ENCODE measurements around the gene TMEM253. TPM values are rescaled to one million over a fixed set of nuclear protein-coding genes. Genes with fewer than 3 reads are reported as not detected.

TMEM253 gene
- total RNA-seq, 1 donor from 2014 or later = 1.1 TPM

DNA sequence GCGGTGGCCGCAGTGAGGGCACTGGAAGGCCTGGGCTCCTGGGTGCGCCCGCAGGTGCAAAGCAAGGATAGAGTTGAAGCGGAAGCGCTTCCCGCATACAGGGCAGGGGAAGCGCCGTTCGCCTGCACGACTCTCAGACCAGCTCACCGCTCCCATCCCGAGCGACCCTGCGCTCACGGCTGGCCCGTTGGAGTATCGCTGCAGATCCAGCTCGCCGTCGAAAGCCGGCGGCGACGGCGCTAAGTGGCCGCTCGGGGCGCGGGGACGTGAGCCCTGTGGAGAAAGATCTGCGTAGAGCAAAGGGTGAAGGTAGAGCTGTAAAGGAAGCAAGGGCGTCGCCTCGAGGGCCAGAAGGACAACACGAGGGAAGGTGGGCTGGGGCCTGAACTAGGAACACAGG is 7.8 kb upstream of the TMEM253 start:
- no peak overlapping the region for H3K4me3 Mint-ChIP-seq (ENCODE audit: low read depth)

DNA sequence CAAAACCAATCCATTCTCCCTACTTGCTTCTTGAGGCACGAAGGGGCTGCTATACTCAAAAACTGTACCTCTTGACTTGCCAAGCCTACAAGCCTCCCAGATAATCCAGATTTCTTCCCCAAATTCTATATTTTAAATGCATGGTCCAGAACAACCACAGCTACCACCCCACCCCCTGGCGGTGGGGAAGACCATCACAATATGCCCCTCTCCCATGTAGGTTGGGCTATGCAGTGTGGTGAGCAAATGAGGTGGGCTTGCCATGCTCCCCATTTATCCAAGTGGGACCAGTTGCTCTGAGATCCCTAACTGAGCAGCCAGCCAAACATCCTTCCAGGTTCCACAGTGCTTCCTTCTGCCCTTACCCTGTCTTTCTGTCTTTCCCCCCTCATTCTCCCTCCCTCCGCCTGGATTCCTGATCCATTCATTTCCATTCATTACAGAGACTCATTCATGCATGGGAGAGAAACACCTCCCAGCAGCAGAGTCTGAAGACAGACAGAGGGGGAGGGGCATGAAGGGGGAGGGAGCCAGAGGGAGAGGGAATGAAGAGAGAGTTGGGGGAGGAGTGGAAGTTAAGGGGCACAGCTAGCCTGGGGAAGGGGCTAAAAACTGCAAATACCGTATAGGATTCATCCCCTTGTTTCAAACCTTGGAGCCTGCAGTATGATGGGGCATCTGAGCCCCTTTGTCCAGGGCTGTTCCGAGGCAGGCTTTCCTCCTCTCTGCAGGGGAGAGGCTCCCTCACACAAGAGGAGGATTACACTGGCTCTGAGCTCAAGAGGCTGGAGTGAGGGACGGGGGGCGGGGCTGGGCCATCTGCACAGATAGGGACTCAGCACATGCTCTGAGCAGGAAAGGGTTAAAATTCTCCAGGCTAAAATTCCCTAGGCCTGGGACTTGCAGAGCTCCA is 6.8 kb upstream of the TMEM253 start:
- no peak for DNase-seq (ENCODE audit: low spot score, unreplicated experiment)
- no peaks in the 10 kb centered on the region for H3K27me3 Mint-ChIP-seq
- no peaks in the 10 kb centered on the region for H3K9me3 Mint-ChIP-seq (ENCODE audit: low read depth)
- peak overlapping the region; percentile 59 for H3K27ac Mint-ChIP-seq
- H3K36me3 Mint-ChIP-seq (ENCODE audit: insufficient read depth) = peaks cover 24% of the 10 kb centered on the region
- TF ChIP-seq, protein P1, sequence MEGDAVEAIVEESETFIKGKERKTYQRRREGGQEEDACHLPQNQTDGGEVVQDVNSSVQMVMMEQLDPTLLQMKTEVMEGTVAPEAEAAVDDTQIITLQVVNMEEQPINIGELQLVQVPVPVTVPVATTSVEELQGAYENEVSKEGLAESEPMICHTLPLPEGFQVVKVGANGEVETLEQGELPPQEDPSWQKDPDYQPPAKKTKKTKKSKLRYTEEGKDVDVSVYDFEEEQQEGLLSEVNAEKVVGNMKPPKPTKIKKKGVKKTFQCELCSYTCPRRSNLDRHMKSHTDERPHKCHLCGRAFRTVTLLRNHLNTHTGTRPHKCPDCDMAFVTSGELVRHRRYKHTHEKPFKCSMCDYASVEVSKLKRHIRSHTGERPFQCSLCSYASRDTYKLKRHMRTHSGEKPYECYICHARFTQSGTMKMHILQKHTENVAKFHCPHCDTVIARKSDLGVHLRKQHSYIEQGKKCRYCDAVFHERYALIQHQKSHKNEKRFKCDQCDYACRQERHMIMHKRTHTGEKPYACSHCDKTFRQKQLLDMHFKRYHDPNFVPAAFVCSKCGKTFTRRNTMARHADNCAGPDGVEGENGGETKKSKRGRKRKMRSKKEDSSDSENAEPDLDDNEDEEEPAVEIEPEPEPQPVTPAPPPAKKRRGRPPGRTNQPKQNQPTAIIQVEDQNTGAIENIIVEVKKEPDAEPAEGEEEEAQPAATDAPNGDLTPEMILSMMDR (IDR thresholded peaks at IDR 0.05; ENCODE audit: unreplicated experiment) = peak; percentile 44
- H3K4me3 Mint-ChIP-seq (ENCODE audit: low read depth) = no peak overlapping the region
- peaks cover 39% of the 10 kb centered on the region for H3K4me1 Mint-ChIP-seq (ENCODE audit: low read depth)

More for the DNA sequence above, 7.8 kb upstream of the TMEM253 start:
- H3K9me3 Mint-ChIP-seq (ENCODE audit: low read depth) = no peaks in the 10 kb centered on the region
- H3K36me3 Mint-ChIP-seq (ENCODE audit: insufficient read depth) = peaks cover 28% of the 10 kb centered on the region
- H3K27me3 Mint-ChIP-seq = no peaks in the 10 kb centered on the region
- DNase-seq (ENCODE audit: low spot score, unreplicated experiment) = no peak
- TF ChIP-seq, protein P1 (IDR thresholded peaks at IDR 0.05; ENCODE audit: unreplicated experiment) = no peak
- peaks cover 36% of the 10 kb centered on the region for H3K4me1 Mint-ChIP-seq (ENCODE audit: low read depth)
- peak overlapping the region; percentile 85 for H3K27ac Mint-ChIP-seq

DNA sequence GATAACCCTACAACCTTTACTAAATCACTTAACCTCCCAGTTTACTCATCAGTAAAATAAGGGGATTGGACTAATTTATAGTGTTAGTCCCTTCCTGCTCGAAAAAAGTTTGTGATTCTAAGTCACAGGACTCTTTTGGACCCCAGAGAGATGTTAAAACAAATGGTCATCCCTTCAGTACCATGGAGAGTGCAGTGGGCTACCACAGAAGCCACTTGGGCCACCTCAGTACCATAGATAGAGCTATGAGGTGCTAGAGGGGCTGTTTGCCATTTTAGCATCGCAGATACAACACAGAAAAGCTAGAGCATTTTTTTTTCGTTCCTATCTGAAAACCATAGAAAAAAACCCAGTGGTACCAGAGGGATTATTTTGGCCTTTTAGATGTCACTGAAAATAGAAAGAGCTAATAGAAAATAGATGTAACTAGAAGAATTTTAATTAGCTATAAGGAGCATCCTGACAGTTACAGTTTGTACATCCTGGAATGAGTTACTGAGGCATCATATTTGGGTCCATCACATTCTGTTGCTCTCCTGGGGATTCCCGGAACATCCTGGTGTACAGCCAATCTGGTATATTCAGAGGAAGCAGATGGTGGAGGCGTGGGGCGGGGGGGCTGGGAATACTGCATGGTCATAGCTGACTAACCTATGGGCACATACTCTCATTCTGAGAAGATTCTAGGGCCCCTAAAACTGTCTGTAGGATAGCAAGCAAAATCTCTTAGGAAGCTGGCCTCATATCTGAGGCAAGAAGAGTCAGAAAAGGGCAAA is 5.2 kb upstream of the TMEM253 start:
- peak overlapping the region; percentile 93 for H3K4me3 Mint-ChIP-seq (ENCODE audit: low read depth)
- peaks cover 22% of the 10 kb centered on the region for H3K36me3 Mint-ChIP-seq (ENCODE audit: insufficient read depth)
- H3K4me1 Mint-ChIP-seq (ENCODE audit: low read depth) = peaks cover 51% of the 10 kb centered on the region
- H3K27ac Mint-ChIP-seq = no peak overlapping the region
- DNase-seq (ENCODE audit: low spot score, unreplicated experiment) = no peak
- H3K27me3 Mint-ChIP-seq = no peaks in the 10 kb centered on the region
- H3K9me3 Mint-ChIP-seq (ENCODE audit: low read depth) = no peaks in the 10 kb centered on the region
- TF ChIP-seq, protein P1 (IDR thresholded peaks at IDR 0.05; ENCODE audit: unreplicated experiment) = no peak

DNA sequence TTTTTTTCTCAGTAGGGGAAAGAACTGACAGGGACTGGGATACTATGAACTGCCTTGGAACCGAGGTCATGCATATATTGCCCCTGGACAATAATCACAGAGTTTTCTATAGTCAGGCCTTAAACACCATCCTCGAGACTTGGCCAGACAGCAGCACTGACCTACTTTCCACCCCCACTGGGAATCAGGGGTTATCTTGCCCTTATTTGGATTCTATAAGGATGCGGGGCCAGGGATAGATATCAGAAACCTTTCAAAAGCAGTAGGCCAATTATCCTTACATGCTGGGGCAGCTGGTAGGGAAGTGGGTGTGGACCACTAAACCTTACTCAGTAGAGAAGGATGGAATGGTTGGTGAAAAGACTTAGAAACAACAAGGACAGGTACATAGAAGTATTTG is 4.4 kb upstream of the TMEM253 start:
- Mint-ChIP-seq H3K9me3 (ENCODE audit: low read depth) (no peaks in the 10 kb centered on the region), H3K27ac (no peak overlapping the region), H3K4me1 (ENCODE audit: low read depth) (peaks cover 52% of the 10 kb centered on the region), H3K27me3 (no peaks in the 10 kb centered on the region), H3K36me3 (ENCODE audit: insufficient read depth) (peaks cover 18% of the 10 kb centered on the region), H3K4me3 (ENCODE audit: low read depth) (peak overlapping the region; percentile 93)
- TF ChIP-seq, protein P1 (IDR thresholded peaks at IDR 0.05; ENCODE audit: unreplicated experiment) = no peak
- no peak for DNase-seq (ENCODE audit: low spot score, unreplicated experiment)

DNA sequence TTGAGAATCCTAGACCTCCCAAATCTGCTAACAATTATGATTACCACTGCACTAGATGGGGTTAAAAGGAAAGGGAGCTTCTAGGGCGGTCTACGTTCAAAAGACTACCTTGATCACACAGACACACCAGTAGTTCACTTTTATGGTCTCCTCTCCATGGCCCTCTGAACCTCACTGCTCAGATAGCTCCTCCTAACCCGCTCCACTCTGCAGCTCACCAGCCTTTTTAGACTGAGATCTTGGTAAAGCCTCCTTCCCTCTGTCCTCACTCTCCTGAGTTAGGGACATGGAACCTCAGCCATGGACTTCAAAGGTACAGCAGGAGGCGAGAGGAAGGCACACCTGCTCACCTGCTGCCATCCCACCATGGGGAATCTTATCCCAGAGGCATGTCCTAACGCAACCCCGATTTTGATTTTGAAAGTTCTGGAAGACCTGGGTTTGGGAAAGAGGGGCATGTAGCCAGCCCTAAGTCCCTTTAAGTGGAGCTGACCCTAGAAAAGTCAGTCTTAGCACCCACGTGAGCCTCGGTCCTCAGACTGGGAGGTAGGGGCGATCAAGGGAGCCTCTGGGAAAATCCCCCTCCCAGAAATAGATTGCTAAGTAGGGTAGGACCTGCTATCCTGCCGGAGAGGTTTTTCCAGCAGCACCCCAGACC is 3.8 kb upstream of the TMEM253 start:
- TF ChIP-seq, protein P1 (IDR thresholded peaks at IDR 0.05; ENCODE audit: unreplicated experiment) = no peak
- H3K4me1 Mint-ChIP-seq (ENCODE audit: low read depth) = peaks cover 52% of the 10 kb centered on the region
- H3K27me3 Mint-ChIP-seq = no peaks in the 10 kb centered on the region
- no peaks in the 10 kb centered on the region for H3K9me3 Mint-ChIP-seq (ENCODE audit: low read depth)
- H3K4me3 Mint-ChIP-seq (ENCODE audit: low read depth) = peak overlapping the region; percentile 93
- no peak for DNase-seq (ENCODE audit: low spot score, unreplicated experiment)
- peaks cover 16% of the 10 kb centered on the region for H3K36me3 Mint-ChIP-seq (ENCODE audit: insufficient read depth)
- peak overlapping the region; percentile 98 for H3K27ac Mint-ChIP-seq
